IMR-90 (cell line): ENCODE data around the gene STAB1. TPM values are rescaled to one million over a fixed set of nuclear protein-coding genes. Genes with fewer than 3 reads are reported as not detected.

Source experiments
- BHLHE40 ChIP-seq: fragments of 150-350 bp; IDR thresholded peaks from 2 replicates; pipeline ENCODE4 v1.6.1; 2016; ENCODE audit warnings: mild to moderate bottlenecking, low read depth, low read length
- CHD1 ChIP-seq: IDR thresholded peaks from 2 replicates; pipeline ENCODE4 v1.6.1; 2012; ENCODE audit warnings: low read depth, low read length, improper control_type of control experiment
- MAZ ChIP-seq: IDR thresholded peaks from 2 replicates; pipeline ENCODE4 v1.6.1; 2012; ENCODE audit warnings: low read depth, mild to moderate bottlenecking, low read length, improper control_type of control experiment, moderate library complexity, borderline replicate concordance
- RFX5 ChIP-seq: IDR thresholded peaks from 2 replicates; pipeline ENCODE4 v1.8.0; 2012; ENCODE audit warnings: low read depth, mild to moderate bottlenecking, low read length, moderate library complexity
- SMC3 ChIP-seq: fragments of 150-350 bp; IDR thresholded peaks from 2 replicates; pipeline ENCODE4 v1.6.1; 2016; ENCODE audit warnings: low read depth, mild to moderate bottlenecking, antibody characterized with exemption, low read length, moderate library complexity
- polyA plus RNA-seq, 3 experiments: library from polyadenylated mRNA; depleted of rRNA; stranded (reverse); fragments of >200 nt; gene quantifications; 2 replicates each; pipeline ENCODE4 v1.2.3, GENCODE V29; 2012; ENCODE audit warnings: low replicate concordance in 1 of 3
- total RNA-seq: library from RNA; depleted of rRNA; stranded (reverse); fragments of >200 nt; gene quantifications from 2 replicates; pipeline ENCODE4 v1.2.3, GENCODE V29; 2012
- TF ChIP-seq, protein P1 (sequence below): conservative IDR thresholded peaks from 2 replicates; pipeline ENCODE4 v1.5.1; 2012; ENCODE audit warnings: mild to moderate bottlenecking, low read depth, low read length, improper control_type of control experiment

Gene STAB1
- total and polyA plus RNA-seq, 2 of the 4 experiments (the other 2 are of a cell fraction), result not detected

DNA sequence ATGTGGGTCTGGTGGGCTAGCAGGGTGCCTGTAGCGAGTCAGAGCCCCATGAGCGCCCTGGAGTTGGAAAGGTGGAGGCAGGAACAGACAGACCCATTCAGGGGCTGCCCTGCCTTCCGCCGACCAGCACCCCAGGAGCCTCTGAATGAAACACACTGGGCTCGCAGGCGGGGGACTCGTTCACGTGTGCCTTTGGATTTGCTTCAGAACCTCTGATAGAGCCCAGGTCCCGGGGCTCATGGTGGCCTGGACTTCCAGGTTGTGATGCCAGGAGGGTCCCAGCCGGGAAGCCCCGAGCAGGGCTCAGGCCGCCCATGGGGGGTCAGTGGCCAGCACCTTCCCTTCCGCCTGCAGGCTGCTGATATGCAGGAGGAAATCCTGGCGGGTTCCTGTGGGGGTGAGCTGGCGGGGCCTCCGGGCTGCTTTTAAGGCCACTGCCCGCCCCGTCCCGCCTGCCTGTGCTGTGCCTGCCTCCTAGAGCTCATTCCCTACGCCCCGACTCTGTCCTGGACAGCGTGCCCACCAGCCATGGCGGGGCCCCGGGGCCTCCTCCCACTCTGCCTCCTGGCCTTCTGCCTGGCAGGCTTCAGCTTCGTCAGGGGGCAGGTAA, at the start of gene STAB1 (continued):
- TF ChIP-seq CHD1 (no peak), BHLHE40 (no peak), MAZ (no peak), SMC3 (no peak), RFX5 (no peak)
- TF ChIP-seq, protein P1, sequence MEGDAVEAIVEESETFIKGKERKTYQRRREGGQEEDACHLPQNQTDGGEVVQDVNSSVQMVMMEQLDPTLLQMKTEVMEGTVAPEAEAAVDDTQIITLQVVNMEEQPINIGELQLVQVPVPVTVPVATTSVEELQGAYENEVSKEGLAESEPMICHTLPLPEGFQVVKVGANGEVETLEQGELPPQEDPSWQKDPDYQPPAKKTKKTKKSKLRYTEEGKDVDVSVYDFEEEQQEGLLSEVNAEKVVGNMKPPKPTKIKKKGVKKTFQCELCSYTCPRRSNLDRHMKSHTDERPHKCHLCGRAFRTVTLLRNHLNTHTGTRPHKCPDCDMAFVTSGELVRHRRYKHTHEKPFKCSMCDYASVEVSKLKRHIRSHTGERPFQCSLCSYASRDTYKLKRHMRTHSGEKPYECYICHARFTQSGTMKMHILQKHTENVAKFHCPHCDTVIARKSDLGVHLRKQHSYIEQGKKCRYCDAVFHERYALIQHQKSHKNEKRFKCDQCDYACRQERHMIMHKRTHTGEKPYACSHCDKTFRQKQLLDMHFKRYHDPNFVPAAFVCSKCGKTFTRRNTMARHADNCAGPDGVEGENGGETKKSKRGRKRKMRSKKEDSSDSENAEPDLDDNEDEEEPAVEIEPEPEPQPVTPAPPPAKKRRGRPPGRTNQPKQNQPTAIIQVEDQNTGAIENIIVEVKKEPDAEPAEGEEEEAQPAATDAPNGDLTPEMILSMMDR, result no peak
